K562 (cell line): ENCODE measurements around the gene ANKRD45. TPM values are rescaled to one million over a fixed set of nuclear protein-coding genes. Genes with fewer than 3 reads are reported as not detected.

Experiments used
- AFF4 ChIP-seq: sonication (generic); formaldehyde crosslinking; IDR thresholded peaks from 2 replicates; pipeline ENCODE4 v1.8.0; 2023; ENCODE audit warnings: mild to moderate bottlenecking, missing genetic modification reagents
- CC2D1A ChIP-seq: fragments of 450-650 bp; IDR thresholded peaks from 2 replicates; pipeline ENCODE4 v1.6.1; 2017; ENCODE audit warnings: mild to moderate bottlenecking
- CREB3L1 ChIP-seq: fragments of 450-650 bp; IDR thresholded peaks from 2 replicates; pipeline ENCODE4 v1.6.1; 2014; ENCODE audit warnings: low read depth, mild to moderate bottlenecking, moderate library complexity, borderline replicate concordance
- DIDO1 ChIP-seq: fragments of 450-650 bp; IDR thresholded peaks from 2 replicates; pipeline ENCODE4 v1.6.1; 2016; ENCODE audit warnings: low read depth, missing biosample characterization, missing genetic modification characterization
- ELF4 ChIP-seq: fragments of 450-650 bp; formaldehyde crosslinking; IDR thresholded peaks from 2 replicates; pipeline ENCODE4 v1.4.0; 2022; ENCODE audit warnings: missing genetic modification characterization
- HDGF ChIP-seq: fragments of 450-650 bp; IDR thresholded peaks from 2 replicates; pipeline ENCODE4 v1.6.1; 2016
- MLLT1 ChIP-seq, 2 experiments: fragments of 450-650 bp; IDR thresholded peaks; 2 replicates each; pipeline ENCODE4 v1.6.1; 2016
- MTF1 ChIP-seq: fragments of 250-450 bp; sonication (Bioruptor Pico); IDR thresholded peaks from 2 replicates; pipeline ENCODE4 v1.9.0; 2021; ENCODE audit warnings: moderate library complexity, mild to moderate bottlenecking, inconsistent platforms, borderline replicate concordance
- PREB ChIP-seq: sonication (generic); formaldehyde crosslinking; IDR thresholded peaks from 2 replicates; pipeline ENCODE4 v1.8.1; 2023; ENCODE audit warnings: mild to moderate bottlenecking, missing genetic modification reagents
- TAF9B ChIP-seq: fragments of 450-650 bp; IDR thresholded peaks from 2 replicates; pipeline ENCODE4 v1.6.1; 2018; ENCODE audit warnings: mild to moderate bottlenecking; ENCODE audit not compliant: partially characterized antibody
- ZNF174 ChIP-seq: fragments of 250-450 bp; sonication (Bioruptor Pico); IDR thresholded peaks from 2 replicates; pipeline ENCODE4 v1.4.0; 2020; ENCODE audit warnings: mild to moderate bottlenecking
- polyA plus RNA-seq, 8 experiments: library from polyadenylated mRNA; depleted of rRNA in 4 of 8; stranded (reverse) in 5 of 8; unstranded in 3 of 8; fragments of >200 nt; fragmentation: Nextera tagmentation in 2 of 8; fragmentation: Illumina TruSeq in 1 of 8; extraction: Ambion mirVana in 2 of 8; extraction: Trizol in 1 of 8; gene quantifications; 2 replicates each; pipeline versions ENCODE4 v1.2.1 to v1.2.3, GENCODE V29; 2011 to 2014; ENCODE audit warnings: inconsistent platforms in 1 of 8, missing spikeins in 1 of 8
- total RNA-seq, 7 experiments: library from RNA; depleted of rRNA in 6 of 7; stranded (reverse); fragments of >200 nt in 6 of 7; fragmentation: Illumina TruSeq in 2 of 7; extraction: Trizol in 2 of 7; gene quantifications; 2 replicates each; pipeline versions ENCODE4 v1.2.1 to v1.2.3, GENCODE V29; 2011 to 2021; ENCODE audit warnings: low replicate concordance in 1 of 7

The ANKRD45 gene
- total and polyA plus RNA-seq, 9 of the 15 experiments (the other 6 are each of a cell fraction or from before 2014, with no cell fraction given) = 0.10 to 0.30 (median 0.11) TPM; not detected in 2

GRCh38 chr1:173608503-173609216 lies 61.0 kb downstream of the ANKRD45 start (continued):
- TF ChIP-seq MTF1 (no peak), HDGF (no peak), PREB (CRISPR knock-in tag) (no peak), ZNF174 (CRISPR knock-in tag) (no peak), DIDO1 (tag) (no peak), CC2D1A (no peak), TAF9B (no peak), CREB3L1 (no peak), ELF4 (CRISPR knock-in tag) (no peak), MLLT1 (IDR thresholded peaks at IDR 0.05) (no peak), AFF4 (CRISPR knock-in tag) (no peak)
